K562 (cell line): ENCODE results near the gene GRIPAP1. TPM values are rescaled to one million over a fixed set of nuclear protein-coding genes. Genes with fewer than 3 reads are reported as not detected.

ENCODE experiments used
- ARID1B ChIP-seq: fragments of 450-650 bp; IDR thresholded peaks from 2 replicates; pipeline ENCODE4 v1.6.1; 2016; ENCODE audit warnings: antibody characterized with exemption, mild to moderate bottlenecking, inconsistent platforms
- C11orf30 ChIP-seq: fragments of 450-650 bp; IDR thresholded peaks from 2 replicates; pipeline ENCODE4 v1.6.1; 2016; ENCODE audit warnings: low read depth, mild to moderate bottlenecking
- CEBPB ChIP-seq: fragments of 450-650 bp; IDR thresholded peaks from 2 replicates; pipeline ENCODE4 v1.6.1; 2016; ENCODE audit warnings: missing genetic modification characterization, missing compliant biosample characterization
- CREM ChIP-seq: IDR thresholded peaks from 2 replicates; pipeline ENCODE4 v1.6.1; 2014; ENCODE audit warnings: antibody characterized with exemption, low read depth
- HDAC1 ChIP-seq, 2 experiments: fragments of 450-650 bp; IDR thresholded peaks; 2 replicates each; pipeline ENCODE4 v1.6.1; 2016 to 2017; ENCODE audit warnings: inconsistent platforms in 1 of 2, mild to moderate bottlenecking in 1 of 2, moderate library complexity in 1 of 2
- LEF1 ChIP-seq: fragments of 450-650 bp; IDR thresholded peaks from 2 replicates; pipeline ENCODE4 v1.6.1; 2016; ENCODE audit warnings: mild to moderate bottlenecking
- MAFG ChIP-seq: fragments of 450-650 bp; conservative IDR thresholded peaks from 2 replicates; pipeline ENCODE4 v1.6.1; 2016; ENCODE audit warnings: missing genetic modification characterization, missing compliant biosample characterization
- NCOA1 ChIP-seq: fragments of 450-650 bp; IDR thresholded peaks from 2 replicates; pipeline ENCODE4 v1.6.1; 2016; ENCODE audit warnings: low read depth
- NEUROD1 ChIP-seq: fragments of 150-350 bp; IDR thresholded peaks from 2 replicates; pipeline ENCODE4 v1.6.1; 2014; ENCODE audit warnings: borderline replicate concordance, low read length, low read depth; ENCODE audit not compliant: partially characterized antibody
- RBM39 ChIP-seq: fragments of 200-400 bp; formaldehyde crosslinking; optimal IDR thresholded peaks from 2 replicates; pipeline ENCODE3; 2018; ENCODE audit warnings: low read depth, low read length
- SNRNP70 ChIP-seq: fragments of 200-400 bp; formaldehyde crosslinking; optimal IDR thresholded peaks from 2 replicates; pipeline ENCODE3; 2017; ENCODE audit warnings: low read depth, low read length
- SOX6 ChIP-seq: fragments of 450-650 bp; IDR thresholded peaks from 2 replicates; pipeline ENCODE4 v1.6.1; 2014; ENCODE audit warnings: mild to moderate bottlenecking
- ZNF316 ChIP-seq: fragments of 450-650 bp; IDR thresholded peaks from 2 replicates; pipeline ENCODE4 v1.6.1; 2016
- polyA plus RNA-seq, 8 experiments: library from polyadenylated mRNA; depleted of rRNA in 4 of 8; stranded (reverse) in 5 of 8; unstranded in 3 of 8; fragments of >200 nt; fragmentation: Nextera tagmentation in 2 of 8; fragmentation: Illumina TruSeq in 1 of 8; extraction: Ambion mirVana in 2 of 8; extraction: Trizol in 1 of 8; gene quantifications; 2 replicates each; pipeline versions ENCODE4 v1.2.1 to v1.2.3, GENCODE V29; 2011 to 2014; ENCODE audit warnings: inconsistent platforms in 1 of 8, missing spikeins in 1 of 8
- total RNA-seq, 7 experiments: library from RNA; depleted of rRNA in 6 of 7; stranded (reverse); fragments of >200 nt in 6 of 7; fragmentation: Illumina TruSeq in 2 of 7; extraction: Trizol in 2 of 7; gene quantifications; 2 replicates each; pipeline versions ENCODE4 v1.2.1 to v1.2.3, GENCODE V29; 2011 to 2021; ENCODE audit warnings: low replicate concordance in 1 of 7
- TF ChIP-seq, protein P1 (sequence below): fragments of 450-650 bp; IDR thresholded peaks from 2 replicates; pipeline ENCODE4 v1.6.1; 2018; ENCODE audit not compliant: partially characterized antibody
- TF ChIP-seq, protein P2 (sequence below): IDR thresholded peaks from 2 replicates; pipeline ENCODE4 v1.6.1; 2016; ENCODE audit warnings: missing genetic modification characterization, missing compliant biosample characterization
- TF ChIP-seq, protein P3 (sequence below): sonication (generic); IDR thresholded peaks from 2 replicates; pipeline ENCODE4 v1.6.1; 2016
- TF ChIP-seq, protein P4 (sequence below): fragments of 200-800 bp; sonication (Bioruptor generic); IDR thresholded peaks from 2 replicates; pipeline ENCODE4 v1.6.1; 2017; ENCODE audit warnings: missing genetic modification characterization, missing compliant biosample characterization
- TF ChIP-seq, protein P5 (sequence below), 2 experiments: IDR thresholded peaks; 2 replicates each; pipeline ENCODE4 v1.6.1; 2012; ENCODE audit warnings: improper control_type of control experiment in 2 of 2, low read depth in 2 of 2, low read length in 2 of 2, borderline replicate concordance in 1 of 2

GRIPAP1 gene
- total and polyA plus RNA-seq, 9 of the 15 experiments (the other 6 are each of a cell fraction or from before 2014, with no cell fraction given) = 4.1 to 41.6 (median 24.0) TPM

DNA sequence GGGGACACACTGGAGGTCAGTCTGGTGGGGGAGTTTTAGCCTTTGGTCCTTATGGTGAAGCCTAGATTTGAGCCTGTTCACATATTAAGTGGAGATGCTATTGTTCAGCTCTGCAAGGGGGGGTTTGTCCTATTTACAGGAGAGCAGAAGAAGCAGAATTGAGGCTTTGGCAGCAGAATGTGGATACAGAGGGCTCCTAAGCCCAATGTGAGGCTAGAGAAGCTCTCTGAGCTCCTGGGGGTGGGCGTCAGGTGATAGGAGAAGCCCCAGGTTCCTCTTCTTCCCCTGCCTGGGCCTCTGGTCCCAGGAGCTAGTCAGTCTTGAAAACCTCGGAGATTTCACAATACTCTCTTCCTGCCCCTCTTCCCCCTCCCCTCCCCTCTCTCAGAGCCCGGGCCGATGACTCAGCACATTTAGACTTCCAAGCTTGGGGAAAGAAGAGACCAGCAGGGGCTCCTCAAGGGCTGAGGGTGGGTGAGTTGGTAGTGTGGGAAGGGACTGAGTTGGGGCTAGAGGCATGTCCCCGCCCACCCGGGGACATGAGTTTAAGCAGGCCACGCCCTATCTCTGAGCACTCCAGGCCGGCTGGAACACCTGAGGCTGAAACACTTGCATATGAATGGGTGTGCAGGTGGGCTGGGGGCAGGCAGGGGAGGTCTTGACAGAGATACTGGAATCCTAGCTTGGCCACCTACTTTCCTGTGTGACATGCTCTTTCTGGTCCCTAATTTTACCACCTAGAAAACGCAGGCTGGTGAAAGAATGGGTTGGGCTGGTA is 37.7 kb upstream of the GRIPAP1 start (continued):
- TF ChIP-seq, protein P1, sequence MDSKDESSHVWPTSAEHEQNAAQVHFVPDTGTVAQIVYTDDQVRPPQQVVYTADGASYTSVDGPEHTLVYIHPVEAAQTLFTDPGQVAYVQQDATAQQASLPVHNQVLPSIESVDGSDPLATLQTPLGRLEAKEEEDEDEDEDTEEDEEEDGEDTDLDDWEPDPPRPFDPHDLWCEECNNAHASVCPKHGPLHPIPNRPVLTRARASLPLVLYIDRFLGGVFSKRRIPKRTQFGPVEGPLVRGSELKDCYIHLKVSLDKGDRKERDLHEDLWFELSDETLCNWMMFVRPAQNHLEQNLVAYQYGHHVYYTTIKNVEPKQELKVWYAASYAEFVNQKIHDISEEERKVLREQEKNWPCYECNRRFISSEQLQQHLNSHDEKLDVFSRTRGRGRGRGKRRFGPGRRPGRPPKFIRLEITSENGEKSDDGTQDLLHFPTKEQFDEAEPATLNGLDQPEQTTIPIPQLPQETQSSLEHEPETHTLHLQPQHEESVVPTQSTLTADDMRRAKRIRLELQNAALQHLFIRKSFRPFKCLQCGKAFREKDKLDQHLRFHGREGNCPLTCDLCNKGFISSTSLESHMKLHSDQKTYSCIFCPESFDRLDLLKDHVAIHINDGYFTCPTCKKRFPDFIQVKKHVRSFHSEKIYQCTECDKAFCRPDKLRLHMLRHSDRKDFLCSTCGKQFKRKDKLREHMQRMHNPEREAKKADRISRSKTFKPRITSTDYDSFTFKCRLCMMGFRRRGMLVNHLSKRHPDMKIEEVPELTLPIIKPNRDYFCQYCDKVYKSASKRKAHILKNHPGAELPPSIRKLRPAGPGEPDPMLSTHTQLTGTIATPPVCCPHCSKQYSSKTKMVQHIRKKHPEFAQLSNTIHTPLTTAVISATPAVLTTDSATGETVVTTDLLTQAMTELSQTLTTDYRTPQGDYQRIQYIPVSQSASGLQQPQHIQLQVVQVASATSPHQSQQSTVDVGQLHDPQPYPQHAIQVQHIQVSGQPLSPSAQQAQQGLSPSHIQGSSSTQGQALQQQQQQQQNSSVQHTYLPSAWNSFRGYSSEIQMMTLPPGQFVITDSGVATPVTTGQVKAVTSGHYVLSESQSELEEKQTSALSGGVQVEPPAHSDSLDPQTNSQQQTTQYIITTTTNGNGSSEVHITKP = peak; percentile 97
- TF ChIP-seq NCOA1 (no peak), C11orf30 (peak; percentile 99), SNRNP70 (no peak), ZNF316 (peak; percentile 99), CEBPB (peak; percentile 99), ARID1B (peak; percentile 76), RBM39 (no peak), CREM (0 out of 2 replicates have a peak, but pooled peaks have one; percentile 13), LEF1 (peak; percentile 27; the same call in 1 of the 2 replicates), SOX6 (peak; percentile 37; the same call in 1 of the 2 replicates), MAFG (peak; percentile 100), NEUROD1 (peak; percentile 67), HDAC1 (IDR thresholded peaks at IDR 0.05) (peak in 1 of 2 experiments; percentile 34; a peak in 2 of 4 replicates)
- TF ChIP-seq, protein P2, sequence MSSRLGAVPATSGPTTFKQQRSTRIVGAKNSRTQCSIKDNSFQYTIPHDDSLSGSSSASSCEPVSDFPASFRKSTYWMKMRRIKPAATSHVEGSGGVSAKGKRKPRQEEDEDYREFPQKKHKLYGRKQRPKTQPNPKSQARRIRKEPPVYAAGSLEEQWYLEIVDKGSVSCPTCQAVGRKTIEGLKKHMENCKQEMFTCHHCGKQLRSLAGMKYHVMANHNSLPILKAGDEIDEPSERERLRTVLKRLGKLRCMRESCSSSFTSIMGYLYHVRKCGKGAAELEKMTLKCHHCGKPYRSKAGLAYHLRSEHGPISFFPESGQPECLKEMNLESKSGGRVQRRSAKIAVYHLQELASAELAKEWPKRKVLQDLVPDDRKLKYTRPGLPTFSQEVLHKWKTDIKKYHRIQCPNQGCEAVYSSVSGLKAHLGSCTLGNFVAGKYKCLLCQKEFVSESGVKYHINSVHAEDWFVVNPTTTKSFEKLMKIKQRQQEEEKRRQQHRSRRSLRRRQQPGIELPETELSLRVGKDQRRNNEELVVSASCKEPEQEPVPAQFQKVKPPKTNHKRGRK = no peak
- TF ChIP-seq, protein P3, sequence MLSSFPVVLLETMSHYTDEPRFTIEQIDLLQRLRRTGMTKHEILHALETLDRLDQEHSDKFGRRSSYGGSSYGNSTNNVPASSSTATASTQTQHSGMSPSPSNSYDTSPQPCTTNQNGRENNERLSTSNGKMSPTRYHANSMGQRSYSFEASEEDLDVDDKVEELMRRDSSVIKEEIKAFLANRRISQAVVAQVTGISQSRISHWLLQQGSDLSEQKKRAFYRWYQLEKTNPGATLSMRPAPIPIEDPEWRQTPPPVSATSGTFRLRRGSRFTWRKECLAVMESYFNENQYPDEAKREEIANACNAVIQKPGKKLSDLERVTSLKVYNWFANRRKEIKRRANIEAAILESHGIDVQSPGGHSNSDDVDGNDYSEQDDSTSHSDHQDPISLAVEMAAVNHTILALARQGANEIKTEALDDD = peak; percentile 80
- TF ChIP-seq, protein P4, sequence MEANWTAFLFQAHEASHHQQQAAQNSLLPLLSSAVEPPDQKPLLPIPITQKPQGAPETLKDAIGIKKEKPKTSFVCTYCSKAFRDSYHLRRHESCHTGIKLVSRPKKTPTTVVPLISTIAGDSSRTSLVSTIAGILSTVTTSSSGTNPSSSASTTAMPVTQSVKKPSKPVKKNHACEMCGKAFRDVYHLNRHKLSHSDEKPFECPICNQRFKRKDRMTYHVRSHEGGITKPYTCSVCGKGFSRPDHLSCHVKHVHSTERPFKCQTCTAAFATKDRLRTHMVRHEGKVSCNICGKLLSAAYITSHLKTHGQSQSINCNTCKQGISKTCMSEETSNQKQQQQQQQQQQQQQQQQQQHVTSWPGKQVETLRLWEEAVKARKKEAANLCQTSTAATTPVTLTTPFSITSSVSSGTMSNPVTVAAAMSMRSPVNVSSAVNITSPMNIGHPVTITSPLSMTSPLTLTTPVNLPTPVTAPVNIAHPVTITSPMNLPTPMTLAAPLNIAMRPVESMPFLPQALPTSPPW (CRISPR knock-in tag) = peak; percentile 96
- TF ChIP-seq, protein P5, sequence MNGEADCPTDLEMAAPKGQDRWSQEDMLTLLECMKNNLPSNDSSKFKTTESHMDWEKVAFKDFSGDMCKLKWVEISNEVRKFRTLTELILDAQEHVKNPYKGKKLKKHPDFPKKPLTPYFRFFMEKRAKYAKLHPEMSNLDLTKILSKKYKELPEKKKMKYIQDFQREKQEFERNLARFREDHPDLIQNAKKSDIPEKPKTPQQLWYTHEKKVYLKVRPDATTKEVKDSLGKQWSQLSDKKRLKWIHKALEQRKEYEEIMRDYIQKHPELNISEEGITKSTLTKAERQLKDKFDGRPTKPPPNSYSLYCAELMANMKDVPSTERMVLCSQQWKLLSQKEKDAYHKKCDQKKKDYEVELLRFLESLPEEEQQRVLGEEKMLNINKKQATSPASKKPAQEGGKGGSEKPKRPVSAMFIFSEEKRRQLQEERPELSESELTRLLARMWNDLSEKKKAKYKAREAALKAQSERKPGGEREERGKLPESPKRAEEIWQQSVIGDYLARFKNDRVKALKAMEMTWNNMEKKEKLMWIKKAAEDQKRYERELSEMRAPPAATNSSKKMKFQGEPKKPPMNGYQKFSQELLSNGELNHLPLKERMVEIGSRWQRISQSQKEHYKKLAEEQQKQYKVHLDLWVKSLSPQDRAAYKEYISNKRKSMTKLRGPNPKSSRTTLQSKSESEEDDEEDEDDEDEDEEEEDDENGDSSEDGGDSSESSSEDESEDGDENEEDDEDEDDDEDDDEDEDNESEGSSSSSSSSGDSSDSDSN (IDR thresholded peaks at IDR 0.05; ENCODE audit: borderline replicate concordance in 1 of 2, low read depth in 2 of 2, low read length in 2 of 2) = no peak
